ENCODE results near the gene MPPED1. TPM values are rescaled to one million over a fixed set of nuclear protein-coding genes. Genes with fewer than 3 reads are reported as not detected.

The MPPED1 gene
- total and polyA plus RNA-seq, 10 donors, result 0.02 to 0.13 (median 0.04) TPM; not detected in 6

DNA sequence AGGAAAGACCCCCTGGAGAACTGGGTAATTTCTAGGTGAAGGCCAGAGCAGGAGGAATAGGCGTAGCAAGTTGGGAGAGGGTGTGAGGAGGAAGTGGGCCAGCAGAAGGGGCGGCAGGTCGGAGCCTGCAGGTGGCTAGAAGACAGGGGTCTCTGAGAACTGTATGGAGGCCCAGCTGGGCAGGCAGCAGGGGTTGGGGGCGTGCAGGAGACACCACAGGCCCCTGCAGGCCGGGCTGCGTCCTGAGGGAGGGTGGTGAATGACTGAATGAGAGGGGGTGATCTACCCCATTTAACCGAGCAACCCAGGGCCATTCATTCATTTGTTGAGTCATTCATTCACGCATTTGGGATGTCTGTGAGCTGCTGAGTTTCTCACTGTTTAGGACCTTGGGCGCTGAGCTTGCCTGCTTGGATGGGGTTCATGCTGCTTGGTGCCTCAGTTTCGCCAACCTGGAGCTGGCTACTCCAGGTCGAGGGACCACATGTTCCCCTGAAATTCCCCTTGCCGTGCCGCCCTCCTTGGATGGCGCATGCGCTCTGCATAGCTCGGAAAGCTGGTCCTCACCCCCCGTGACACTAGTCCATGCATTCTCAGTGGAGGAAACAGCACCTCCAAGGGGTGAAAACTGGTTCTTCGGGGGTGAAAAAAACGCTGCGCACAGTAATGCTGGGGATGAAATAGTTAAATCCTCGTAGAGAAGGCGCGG lies 15.6 kb downstream of the MPPED1 start:
- Histone ChIP-seq H3K36me3 (no peaks in the 10 kb centered on the region), H3K27me3 (replicated peaks in 1 of 7) (peaks cover 0 to 84% (median 19%) of the 10 kb centered on the region in 7 donors), H3K4me1 (no peaks in the 10 kb centered on the region), H3K27ac (no peak overlapping the region), H3K9me3 (no peaks in the 10 kb centered on the region), H3K4me3 (no peak overlapping the region)
- no peak for TF ChIP-seq POLR2A (IDR thresholded peaks at IDR 0.05)
- no peak for TF ChIP-seq POLR2AphosphoS5 (IDR thresholded peaks at IDR 0.05)
- TF ChIP-seq, protein P1, sequence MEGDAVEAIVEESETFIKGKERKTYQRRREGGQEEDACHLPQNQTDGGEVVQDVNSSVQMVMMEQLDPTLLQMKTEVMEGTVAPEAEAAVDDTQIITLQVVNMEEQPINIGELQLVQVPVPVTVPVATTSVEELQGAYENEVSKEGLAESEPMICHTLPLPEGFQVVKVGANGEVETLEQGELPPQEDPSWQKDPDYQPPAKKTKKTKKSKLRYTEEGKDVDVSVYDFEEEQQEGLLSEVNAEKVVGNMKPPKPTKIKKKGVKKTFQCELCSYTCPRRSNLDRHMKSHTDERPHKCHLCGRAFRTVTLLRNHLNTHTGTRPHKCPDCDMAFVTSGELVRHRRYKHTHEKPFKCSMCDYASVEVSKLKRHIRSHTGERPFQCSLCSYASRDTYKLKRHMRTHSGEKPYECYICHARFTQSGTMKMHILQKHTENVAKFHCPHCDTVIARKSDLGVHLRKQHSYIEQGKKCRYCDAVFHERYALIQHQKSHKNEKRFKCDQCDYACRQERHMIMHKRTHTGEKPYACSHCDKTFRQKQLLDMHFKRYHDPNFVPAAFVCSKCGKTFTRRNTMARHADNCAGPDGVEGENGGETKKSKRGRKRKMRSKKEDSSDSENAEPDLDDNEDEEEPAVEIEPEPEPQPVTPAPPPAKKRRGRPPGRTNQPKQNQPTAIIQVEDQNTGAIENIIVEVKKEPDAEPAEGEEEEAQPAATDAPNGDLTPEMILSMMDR (IDR thresholded peaks at IDR 0.05 in 8 of 11, conservative IDR thresholded peaks at IDR 0.05 in 3 of 11), result no peak
- intact Hi-C loops (cut with DNase I; ENCODE audit: low total_unique reads), result no loop called here
- DNase-seq, result no peak
- 65 to 76% (median 72%) methylated on average over 23 of the region's 23 CpGs for WGBS, 5 donors

DNA sequence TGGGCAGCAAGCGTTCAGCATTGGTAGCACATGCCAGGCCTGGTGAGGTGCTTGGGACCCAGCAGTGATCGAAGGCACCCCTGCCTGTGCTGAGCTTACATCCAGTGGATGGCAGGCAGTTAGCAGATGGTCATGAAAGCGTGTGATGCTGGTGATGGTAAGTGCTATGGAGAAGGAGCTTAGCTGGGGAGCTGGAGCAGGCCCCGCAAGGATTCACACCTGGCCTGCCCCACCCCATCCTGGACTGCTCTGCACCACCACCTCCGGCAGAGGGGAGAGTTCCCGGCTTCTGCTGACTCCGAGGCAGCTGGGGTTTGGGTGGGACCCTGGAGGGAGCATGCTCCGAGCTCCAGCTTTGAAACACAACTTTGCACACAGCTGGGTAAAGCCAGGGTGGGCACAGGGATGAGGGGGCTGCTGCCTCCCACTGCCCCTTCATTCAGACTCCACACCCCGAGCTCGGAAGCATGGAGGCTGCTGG lies 16.2 kb downstream of the MPPED1 start:
- TF ChIP-seq POLR2AphosphoS5 (IDR thresholded peaks at IDR 0.05), result no peak
- TF ChIP-seq, protein P1 (IDR thresholded peaks at IDR 0.05 in 8 of 11, conservative IDR thresholded peaks at IDR 0.05 in 3 of 11), result no peak
- no peak for TF ChIP-seq POLR2A (IDR thresholded peaks at IDR 0.05)
- Histone ChIP-seq H3K27me3 (replicated peaks in 1 of 7) (peaks cover 0 to 82% (median 19%) of the 10 kb centered on the region in 7 donors), H3K9me3 (no peaks in the 10 kb centered on the region), H3K4me3 (no peak overlapping the region), H3K4me1 (no peaks in the 10 kb centered on the region), H3K36me3 (no peaks in the 10 kb centered on the region), H3K27ac (no peak overlapping the region)
- 63 to 81% (median 73%) methylated on average over 8 to 10 of the region's 10 CpGs for WGBS, 5 donors
- intact Hi-C loops (cut with DNase I; ENCODE audit: low total_unique reads), result no loop called here
- DNase-seq, result no peak

DNA sequence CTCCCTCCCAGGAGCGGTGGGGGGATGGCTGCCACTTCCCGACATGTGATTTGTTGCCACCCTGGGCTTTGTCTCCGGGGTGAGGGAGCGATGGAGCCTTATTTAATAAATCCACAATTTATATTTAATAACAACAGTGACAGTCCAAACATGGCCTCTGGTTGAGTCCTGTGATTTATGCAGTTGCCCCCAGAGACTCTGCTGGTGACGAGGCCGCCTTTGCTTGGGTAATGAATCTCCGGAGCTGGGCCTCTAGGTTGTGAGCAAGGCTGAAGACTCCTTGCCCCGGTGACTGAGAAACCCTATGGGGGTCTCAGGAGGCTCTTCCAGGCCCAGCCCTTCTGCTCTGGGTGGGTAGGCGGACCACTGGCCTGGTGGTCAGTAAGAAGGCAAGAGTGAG lies 16.7 kb downstream of the MPPED1 start:
- 82 to 93% (median 86%) methylated on average over 8 to 9 of the region's 9 CpGs for WGBS, 5 donors
- no peaks in the 10 kb centered on the region for H3K4me1 ChIP-seq
- H3K27me3 ChIP-seq (replicated peaks in 1 of 7), result peaks cover 0 to 83% (median 19%) of the 10 kb centered on the region in 7 donors
- no peaks in the 10 kb centered on the region for H3K9me3 ChIP-seq
- H3K27ac ChIP-seq, result no peak overlapping the region
- H3K4me3 ChIP-seq, result no peak overlapping the region
- H3K36me3 ChIP-seq, result no peaks in the 10 kb centered on the region
- DNase-seq, result no peak
- intact Hi-C loops (cut with DNase I; ENCODE audit: low total_unique reads), result no loop called here
- TF ChIP-seq POLR2AphosphoS5 (IDR thresholded peaks at IDR 0.05), result no peak

DNA sequence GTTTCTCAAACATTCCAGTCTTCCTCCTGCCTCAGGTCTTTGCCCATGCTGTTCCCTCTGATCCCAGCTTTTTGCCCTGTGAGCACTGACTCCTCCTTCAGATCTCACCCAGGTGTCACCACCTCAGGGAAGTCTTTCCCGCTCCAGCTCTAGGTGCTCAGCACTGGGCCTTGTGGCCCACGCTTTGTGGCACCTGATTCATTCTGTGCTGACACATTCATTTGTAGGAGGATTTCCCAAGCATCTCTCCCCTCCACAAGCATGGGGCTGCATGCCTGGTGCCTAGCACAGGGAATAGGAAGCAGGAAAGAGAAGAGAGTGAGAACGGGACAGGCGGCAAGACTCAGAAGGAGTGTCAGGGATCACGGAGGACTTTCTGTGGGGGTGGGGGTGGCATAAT lies 17.6 kb downstream of the MPPED1 start:
- intact Hi-C loops (cut with DNase I; ENCODE audit: low total_unique reads), result no loop called here
- WGBS, 5 donors, result 80 to 92% (median 88%) methylated on average over 5 of the region's 5 CpGs
- Histone ChIP-seq H3K36me3 (no peaks in the 10 kb centered on the region), H3K9me3 (no peaks in the 10 kb centered on the region), H3K4me3 (no peak overlapping the region), H3K27me3 (replicated peaks in 1 of 7) (peaks cover 0 to 92% (median 19%) of the 10 kb centered on the region in 7 donors), H3K27ac (no peak overlapping the region), H3K4me1 (no peaks in the 10 kb centered on the region)
- no peak for DNase-seq
- no peak for TF ChIP-seq POLR2AphosphoS5 (IDR thresholded peaks at IDR 0.05)
- TF ChIP-seq, protein P1 (IDR thresholded peaks at IDR 0.05 in 8 of 11, conservative IDR thresholded peaks at IDR 0.05 in 3 of 11), result no peak
